Measurements from ENCODE around the gene LRRC4C.

GRCh38 chr11:40338062-40338461 is 1121.4 kb downstream of the LRRC4C start:
- TF ChIP-seq EZH2 (IDR thresholded peaks at IDR 0.05; ENCODE audit: insufficient read depth, poor library complexity, severe bottlenecking) (no peak), EZH2phosphoT487 (IDR thresholded peaks at IDR 0.05; ENCODE audit: insufficient read depth, low read depth) (no peak)
